ENCODE measurements around the gene LETM1.

DNA sequence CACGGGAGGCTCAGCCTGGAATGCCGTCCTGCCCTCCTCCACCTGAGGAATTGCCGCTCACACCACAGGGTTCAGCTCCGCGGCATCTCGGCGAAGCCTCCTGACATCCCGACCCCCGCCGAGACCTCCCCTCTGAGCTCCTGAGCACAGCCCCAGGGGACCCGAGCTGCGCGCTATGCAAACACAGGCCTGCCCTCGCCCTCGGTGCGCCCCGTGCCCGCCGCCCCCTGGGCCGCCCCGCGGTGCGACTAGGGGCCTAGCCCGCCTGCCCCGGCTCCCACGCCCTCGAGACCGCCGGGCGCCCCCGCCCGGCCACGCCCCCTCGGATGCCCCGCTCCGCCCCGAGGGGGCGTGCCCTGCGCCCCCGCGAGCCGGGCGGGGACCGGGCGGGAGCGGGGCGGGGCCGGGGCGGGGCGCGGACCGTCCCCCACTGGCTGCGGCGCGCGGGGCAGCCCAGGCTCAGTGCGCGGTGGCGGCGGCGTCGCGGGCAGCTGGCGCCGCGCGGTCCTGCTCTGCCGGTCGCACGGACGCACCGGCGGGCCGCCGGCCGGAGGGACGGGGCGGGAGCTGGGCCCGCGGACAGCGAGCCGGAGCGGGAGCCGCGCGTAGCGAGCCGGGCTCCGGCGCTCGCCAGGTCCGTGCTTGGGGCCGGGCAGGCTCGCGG, 63.0 kb downstream of the LETM1 start, which contains the start of gene FGFR3:
- TF ChIP-seq, protein P1, sequence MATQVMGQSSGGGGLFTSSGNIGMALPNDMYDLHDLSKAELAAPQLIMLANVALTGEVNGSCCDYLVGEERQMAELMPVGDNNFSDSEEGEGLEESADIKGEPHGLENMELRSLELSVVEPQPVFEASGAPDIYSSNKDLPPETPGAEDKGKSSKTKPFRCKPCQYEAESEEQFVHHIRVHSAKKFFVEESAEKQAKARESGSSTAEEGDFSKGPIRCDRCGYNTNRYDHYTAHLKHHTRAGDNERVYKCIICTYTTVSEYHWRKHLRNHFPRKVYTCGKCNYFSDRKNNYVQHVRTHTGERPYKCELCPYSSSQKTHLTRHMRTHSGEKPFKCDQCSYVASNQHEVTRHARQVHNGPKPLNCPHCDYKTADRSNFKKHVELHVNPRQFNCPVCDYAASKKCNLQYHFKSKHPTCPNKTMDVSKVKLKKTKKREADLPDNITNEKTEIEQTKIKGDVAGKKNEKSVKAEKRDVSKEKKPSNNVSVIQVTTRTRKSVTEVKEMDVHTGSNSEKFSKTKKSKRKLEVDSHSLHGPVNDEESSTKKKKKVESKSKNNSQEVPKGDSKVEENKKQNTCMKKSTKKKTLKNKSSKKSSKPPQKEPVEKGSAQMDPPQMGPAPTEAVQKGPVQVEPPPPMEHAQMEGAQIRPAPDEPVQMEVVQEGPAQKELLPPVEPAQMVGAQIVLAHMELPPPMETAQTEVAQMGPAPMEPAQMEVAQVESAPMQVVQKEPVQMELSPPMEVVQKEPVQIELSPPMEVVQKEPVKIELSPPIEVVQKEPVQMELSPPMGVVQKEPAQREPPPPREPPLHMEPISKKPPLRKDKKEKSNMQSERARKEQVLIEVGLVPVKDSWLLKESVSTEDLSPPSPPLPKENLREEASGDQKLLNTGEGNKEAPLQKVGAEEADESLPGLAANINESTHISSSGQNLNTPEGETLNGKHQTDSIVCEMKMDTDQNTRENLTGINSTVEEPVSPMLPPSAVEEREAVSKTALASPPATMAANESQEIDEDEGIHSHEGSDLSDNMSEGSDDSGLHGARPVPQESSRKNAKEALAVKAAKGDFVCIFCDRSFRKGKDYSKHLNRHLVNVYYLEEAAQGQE (IDR thresholded peaks at IDR 0.05; ENCODE audit: insufficient read depth in 1 of 2, low read depth in 2 of 2, low read length in 2 of 2): no peak
- TF ChIP-seq POLR2AphosphoS5 (IDR thresholded peaks at IDR 0.05; ENCODE audit: low read depth, low read length) (no peak), TAF1 (IDR thresholded peaks at IDR 0.05; ENCODE audit: borderline replicate concordance, insufficient read depth, low read length) (0 out of 2 replicates have a peak, but pooled peaks have one; percentile 55)

Data from PFSK-1 (cell line).